ENCODE results near the gene IGFN1.
"Not testable (repeated sequence)": the region's sequence is repeated elsewhere in the genome, so short reads cannot be mapped to it uniquely, and the experiment has no call there.

IGFN1 gene

DNA sequence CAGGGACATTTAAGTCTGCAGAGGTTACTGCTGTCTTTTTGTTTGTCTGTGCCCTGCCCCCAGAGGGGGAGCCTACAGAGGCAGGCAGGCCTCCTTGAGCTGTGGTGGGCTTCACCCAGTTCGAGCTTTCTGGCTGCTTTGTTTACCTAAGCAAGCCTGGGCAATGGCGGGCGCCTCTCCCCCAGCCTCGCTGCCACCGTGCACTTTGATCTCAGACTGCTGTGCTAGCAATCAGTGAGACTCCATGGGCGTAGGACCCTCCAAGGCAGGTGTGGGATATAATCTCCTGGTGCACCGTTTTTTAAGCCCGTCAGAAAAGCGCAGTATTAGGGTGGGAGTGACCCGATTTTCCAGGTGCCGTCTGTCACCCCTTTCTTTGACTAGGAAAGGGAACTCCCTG lies 49.0 kb downstream of the IGFN1 start:
- not testable (repeated sequence) for DNase-seq; H3K27me3 ChIP-seq (replicated peaks; ENCODE audit: control insufficient read depth, insufficient read depth, low read length, poor library complexity, severe bottlenecking)

GRCh38 chr1:201240171-201240570 lies 49.5 kb downstream of the IGFN1 start:
- no peak overlapping the region for H3K27ac ChIP-seq (ENCODE audit: insufficient read depth, low read length, poor library complexity, severe bottlenecking)

More for the DNA sequence above, 49.0 kb downstream of the IGFN1 start:
- H3K9me3 ChIP-seq (ENCODE audit: control insufficient read depth, low read length); H3K36me3 ChIP-seq (ENCODE audit: control insufficient read depth, insufficient read depth, low read length); H3K4me3 ChIP-seq (ENCODE audit: insufficient read depth, low read depth, low read length, poor library complexity, severe bottlenecking); H3K4me1 ChIP-seq (ENCODE audit: control insufficient read depth, insufficient read depth, low read length, poor library complexity, severe bottlenecking); H3K27ac ChIP-seq (ENCODE audit: insufficient read depth, low read length, poor library complexity, severe bottlenecking): not testable (repeated sequence)

GRCh38 chr1:201241736-201242135 lies 51.1 kb downstream of the IGFN1 start:
- H3K36me3 ChIP-seq (ENCODE audit: control insufficient read depth, insufficient read depth, low read length): no peaks in the 10 kb centered on the region
- DNase-seq: no peak
- H3K27ac ChIP-seq (ENCODE audit: insufficient read depth, low read length, poor library complexity, severe bottlenecking): no peak overlapping the region
- H3K4me3 ChIP-seq (ENCODE audit: insufficient read depth, low read depth, low read length, poor library complexity, severe bottlenecking): no peak overlapping the region
- no peaks in the 10 kb centered on the region for H3K27me3 ChIP-seq (replicated peaks; ENCODE audit: control insufficient read depth, insufficient read depth, low read length, poor library complexity, severe bottlenecking)
- no peaks in the 10 kb centered on the region for H3K4me1 ChIP-seq (ENCODE audit: control insufficient read depth, insufficient read depth, low read length, poor library complexity, severe bottlenecking)
- no peaks in the 10 kb centered on the region for H3K9me3 ChIP-seq (ENCODE audit: control insufficient read depth, low read length)

More at GRCh38 chr1:201240171-201240570, 49.5 kb downstream of the IGFN1 start:
- DNase-seq: no peak
- Histone ChIP-seq H3K4me1 (ENCODE audit: control insufficient read depth, insufficient read depth, low read length, poor library complexity, severe bottlenecking) (no peaks in the 10 kb centered on the region), H3K4me3 (ENCODE audit: insufficient read depth, low read depth, low read length, poor library complexity, severe bottlenecking) (no peak overlapping the region), H3K27me3 (replicated peaks; ENCODE audit: control insufficient read depth, insufficient read depth, low read length, poor library complexity, severe bottlenecking) (no peaks in the 10 kb centered on the region), H3K9me3 (ENCODE audit: control insufficient read depth, low read length) (no peaks in the 10 kb centered on the region), H3K36me3 (ENCODE audit: control insufficient read depth, insufficient read depth, low read length) (no peaks in the 10 kb centered on the region)

GRCh38 chr1:201245082-201245481 lies 54.5 kb downstream of the IGFN1 start:
- no peak for DNase-seq
- Histone ChIP-seq H3K9me3 (ENCODE audit: control insufficient read depth, low read length) (no peaks in the 10 kb centered on the region), H3K27me3 (replicated peaks; ENCODE audit: control insufficient read depth, insufficient read depth, low read length, poor library complexity, severe bottlenecking) (no peaks in the 10 kb centered on the region), H3K36me3 (ENCODE audit: control insufficient read depth, insufficient read depth, low read length) (no peaks in the 10 kb centered on the region), H3K27ac (ENCODE audit: insufficient read depth, low read length, poor library complexity, severe bottlenecking) (no peak overlapping the region), H3K4me1 (ENCODE audit: control insufficient read depth, insufficient read depth, low read length, poor library complexity, severe bottlenecking) (no peaks in the 10 kb centered on the region), H3K4me3 (ENCODE audit: insufficient read depth, low read depth, low read length, poor library complexity, severe bottlenecking) (no peak overlapping the region)

DNA sequence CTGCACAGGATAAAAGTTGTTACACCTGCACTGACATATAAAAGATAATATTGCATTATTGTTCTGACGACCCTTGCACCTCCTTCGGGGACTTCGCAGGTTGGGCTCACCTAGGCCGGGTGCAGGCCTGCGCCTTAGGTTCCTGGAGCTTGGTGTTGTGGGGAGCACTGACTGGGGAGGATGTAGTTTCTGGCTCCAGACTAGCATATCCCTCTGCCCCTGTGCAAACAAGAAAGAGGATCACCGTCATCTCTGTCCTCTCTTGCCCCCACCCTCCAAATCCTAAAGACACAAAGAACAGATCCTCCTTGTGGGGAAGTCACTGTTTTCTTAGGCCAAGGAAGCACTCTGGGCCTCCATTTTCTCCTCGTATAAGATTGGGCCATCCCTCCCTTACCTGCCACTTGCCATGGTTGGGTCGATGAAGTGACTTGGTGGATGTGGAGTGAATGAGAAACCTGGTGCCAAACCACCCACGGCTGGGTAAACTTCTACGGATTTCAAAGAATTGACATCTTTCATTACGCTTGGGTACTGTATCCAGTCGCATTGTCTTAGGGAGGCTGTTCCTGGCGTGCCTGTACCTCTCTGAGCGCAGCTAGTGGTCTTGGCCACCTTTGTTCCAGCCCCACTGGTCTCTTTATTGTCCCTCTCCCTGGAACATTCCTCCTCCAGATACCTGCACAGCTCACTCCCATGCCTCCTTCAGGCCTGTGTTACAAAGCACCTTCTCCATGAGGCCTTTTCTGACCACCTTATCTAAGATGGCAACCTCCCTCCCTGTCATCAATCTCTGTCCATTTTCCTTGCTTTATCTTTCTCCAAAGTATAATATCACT lies 58.3 kb downstream of the IGFN1 start:
- Histone ChIP-seq H3K27ac (ENCODE audit: insufficient read depth, low read length, poor library complexity, severe bottlenecking) (no peak overlapping the region), H3K36me3 (ENCODE audit: control insufficient read depth, insufficient read depth, low read length) (no peaks in the 10 kb centered on the region), H3K9me3 (ENCODE audit: control insufficient read depth, low read length) (no peaks in the 10 kb centered on the region), H3K27me3 (replicated peaks; ENCODE audit: control insufficient read depth, insufficient read depth, low read length, poor library complexity, severe bottlenecking) (no peaks in the 10 kb centered on the region), H3K4me3 (ENCODE audit: insufficient read depth, low read depth, low read length, poor library complexity, severe bottlenecking) (no peak overlapping the region), H3K4me1 (ENCODE audit: control insufficient read depth, insufficient read depth, low read length, poor library complexity, severe bottlenecking) (no peaks in the 10 kb centered on the region)
- DNase-seq: no peak

DNA sequence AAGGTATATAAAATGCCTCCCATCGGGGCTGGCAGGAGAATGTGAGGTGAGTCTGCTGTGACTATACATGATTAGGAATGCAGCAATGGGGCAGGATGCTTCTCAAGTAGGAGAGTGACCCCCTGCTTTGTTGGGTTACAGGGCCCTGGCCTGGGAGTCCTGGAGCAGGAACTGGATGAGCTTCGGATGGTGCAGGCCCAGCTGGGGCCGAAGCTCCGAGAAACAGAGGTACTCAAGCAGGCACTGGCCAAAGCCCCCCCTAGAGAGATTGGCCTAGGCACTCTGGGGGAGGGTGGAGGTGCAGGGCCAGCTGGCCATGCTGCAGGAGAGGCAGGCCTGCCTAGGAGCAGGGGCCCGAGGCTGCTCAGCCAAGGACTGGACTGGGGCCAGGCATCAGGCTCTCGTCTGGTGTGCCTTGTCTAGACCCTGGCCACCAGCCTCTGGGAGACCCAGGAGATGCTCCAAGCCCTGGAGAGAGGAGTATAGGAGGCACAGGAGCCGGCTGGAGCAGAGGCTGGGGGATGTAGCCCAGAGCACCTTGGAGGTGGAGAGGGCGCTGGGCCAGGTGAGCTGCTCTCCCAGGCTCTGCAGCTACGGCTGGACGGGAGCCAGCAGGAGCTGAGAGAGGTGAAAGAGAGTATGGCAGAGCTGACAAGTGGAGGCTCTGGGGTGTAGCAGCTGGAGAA lies 59.8 kb downstream of the IGFN1 start:
- Histone ChIP-seq H3K27ac (ENCODE audit: insufficient read depth, low read length, poor library complexity, severe bottlenecking) (no peak overlapping the region), H3K36me3 (ENCODE audit: control insufficient read depth, insufficient read depth, low read length) (no peaks in the 10 kb centered on the region), H3K4me1 (ENCODE audit: control insufficient read depth, insufficient read depth, low read length, poor library complexity, severe bottlenecking) (no peaks in the 10 kb centered on the region), H3K4me3 (ENCODE audit: insufficient read depth, low read depth, low read length, poor library complexity, severe bottlenecking) (no peak overlapping the region), H3K27me3 (replicated peaks; ENCODE audit: control insufficient read depth, insufficient read depth, low read length, poor library complexity, severe bottlenecking) (no peaks in the 10 kb centered on the region), H3K9me3 (ENCODE audit: control insufficient read depth, low read length) (no peaks in the 10 kb centered on the region)
- DNase-seq: no peak

GRCh38 chr1:201251411-201251810 lies 60.8 kb downstream of the IGFN1 start:
- no peak for DNase-seq
- Histone ChIP-seq H3K36me3 (ENCODE audit: control insufficient read depth, insufficient read depth, low read length) (no peaks in the 10 kb centered on the region), H3K9me3 (ENCODE audit: control insufficient read depth, low read length) (no peaks in the 10 kb centered on the region), H3K4me1 (ENCODE audit: control insufficient read depth, insufficient read depth, low read length, poor library complexity, severe bottlenecking) (no peaks in the 10 kb centered on the region), H3K4me3 (ENCODE audit: insufficient read depth, low read depth, low read length, poor library complexity, severe bottlenecking) (no peak overlapping the region), H3K27ac (ENCODE audit: insufficient read depth, low read length, poor library complexity, severe bottlenecking) (no peak overlapping the region), H3K27me3 (replicated peaks; ENCODE audit: control insufficient read depth, insufficient read depth, low read length, poor library complexity, severe bottlenecking) (no peaks in the 10 kb centered on the region)

- H3K9me3 ChIP-seq (ENCODE audit: control insufficient read depth, low read length): no peaks in the 10 kb centered on the region
- no peaks in the 10 kb centered on the region for H3K36me3 ChIP-seq (ENCODE audit: control insufficient read depth, insufficient read depth, low read length)
- DNase-seq: no peak
- H3K4me1 ChIP-seq (ENCODE audit: control insufficient read depth, insufficient read depth, low read length, poor library complexity, severe bottlenecking): no peaks in the 10 kb centered on the region
- no peak overlapping the region for H3K27ac ChIP-seq (ENCODE audit: insufficient read depth, low read length, poor library complexity, severe bottlenecking)
- H3K4me3 ChIP-seq (ENCODE audit: insufficient read depth, low read depth, low read length, poor library complexity, severe bottlenecking): no peak overlapping the region
- H3K27me3 ChIP-seq (replicated peaks; ENCODE audit: control insufficient read depth, insufficient read depth, low read length, poor library complexity, severe bottlenecking): no peaks in the 10 kb centered on the region
Observed at GRCh38 chr1:201251851-201252430, 61.3 kb downstream of the IGFN1 start.

GRCh38 chr1:201252944-201253371 lies 62.3 kb downstream of the IGFN1 start:
- H3K36me3 ChIP-seq (ENCODE audit: control insufficient read depth, insufficient read depth, low read length): no peaks in the 10 kb centered on the region
- no peak overlapping the region for H3K27ac ChIP-seq (ENCODE audit: insufficient read depth, low read length, poor library complexity, severe bottlenecking)
- no peaks in the 10 kb centered on the region for H3K9me3 ChIP-seq (ENCODE audit: control insufficient read depth, low read length)
- no peaks in the 10 kb centered on the region for H3K27me3 ChIP-seq (replicated peaks; ENCODE audit: control insufficient read depth, insufficient read depth, low read length, poor library complexity, severe bottlenecking)
- no peak for DNase-seq
- no peak overlapping the region for H3K4me3 ChIP-seq (ENCODE audit: insufficient read depth, low read depth, low read length, poor library complexity, severe bottlenecking)
- H3K4me1 ChIP-seq (ENCODE audit: control insufficient read depth, insufficient read depth, low read length, poor library complexity, severe bottlenecking): no peaks in the 10 kb centered on the region

- H3K27me3 ChIP-seq (replicated peaks; ENCODE audit: control insufficient read depth, insufficient read depth, low read length, poor library complexity, severe bottlenecking): no peaks in the 10 kb centered on the region
- no peaks in the 10 kb centered on the region for H3K9me3 ChIP-seq (ENCODE audit: control insufficient read depth, low read length)
- H3K4me1 ChIP-seq (ENCODE audit: control insufficient read depth, insufficient read depth, low read length, poor library complexity, severe bottlenecking): no peaks in the 10 kb centered on the region
- H3K27ac ChIP-seq (ENCODE audit: insufficient read depth, low read length, poor library complexity, severe bottlenecking): no peak overlapping the region
- no peaks in the 10 kb centered on the region for H3K36me3 ChIP-seq (ENCODE audit: control insufficient read depth, insufficient read depth, low read length)
- H3K4me3 ChIP-seq (ENCODE audit: insufficient read depth, low read depth, low read length, poor library complexity, severe bottlenecking): no peak overlapping the region
- no peak for DNase-seq
Observed at GRCh38 chr1:201253411-201253810, 62.8 kb downstream of the IGFN1 start.

All from effector memory CD4-positive, alpha-beta T cell (primary cell).